Amniotic stem cell (primary cell): ENCODE results near the gene PUM1.
A peak's percentile ranks its signal among the peaks of the same experiment; 100 is the strongest.

Experiments
- DNase-seq: peaks from one replicate; lab custom pipeline; 2025; lab: John Stamatoyannopoulos, UW

Gene PUM1

DNA sequence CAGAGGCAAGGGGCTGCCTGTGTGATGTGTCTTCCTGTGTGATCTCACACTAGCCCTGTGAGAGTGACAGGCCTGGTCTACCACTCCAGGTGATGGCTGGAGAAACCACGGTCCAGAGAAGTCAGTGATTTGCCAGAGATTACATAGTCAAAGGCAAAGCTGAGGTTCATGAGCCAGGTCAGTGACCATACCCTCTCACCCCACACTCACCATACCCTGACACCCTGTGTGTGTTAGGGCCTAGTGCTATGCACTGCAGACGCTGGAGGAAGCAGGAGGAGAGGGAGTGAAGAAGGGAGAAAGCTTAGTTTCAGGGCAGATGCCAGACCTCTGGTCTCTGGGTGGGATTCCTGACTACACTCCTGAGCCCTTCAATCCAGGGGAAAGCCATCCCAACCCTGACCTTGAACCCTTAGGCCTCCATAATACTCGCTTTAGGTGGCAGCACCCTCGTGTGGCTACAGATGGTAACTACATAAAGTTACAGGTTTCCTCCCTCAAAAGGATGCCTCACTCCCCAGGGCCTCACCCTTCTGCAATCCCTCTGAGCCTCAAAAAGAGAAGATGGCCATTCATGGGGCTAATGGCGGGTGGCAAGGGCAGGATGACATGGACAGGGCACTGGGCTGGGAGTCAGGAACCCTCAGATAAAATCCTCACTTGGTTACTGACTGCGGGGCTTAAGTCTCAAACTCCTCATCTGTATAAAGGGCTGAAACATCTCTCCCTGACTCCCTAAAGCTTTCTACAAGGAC is 136.2 kb downstream of the PUM1 start:
- peak; percentile 23 for DNase-seq

DNA sequence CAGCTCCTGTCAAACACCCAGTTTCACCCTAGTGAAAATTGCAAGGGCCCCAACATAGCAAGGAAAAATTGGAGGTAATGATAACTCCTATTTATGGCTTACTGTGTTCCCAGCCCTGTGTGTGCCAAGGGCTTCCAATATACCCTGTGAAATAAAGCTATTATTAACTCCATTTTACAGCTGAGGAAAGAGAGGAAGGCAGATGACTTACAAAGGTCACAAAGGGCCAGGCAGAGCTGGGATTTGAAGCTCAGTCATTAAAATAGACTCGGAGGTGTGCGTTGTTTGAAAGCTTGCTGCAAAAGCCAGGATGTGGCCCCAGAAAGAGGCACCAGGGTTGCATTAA is 136.8 kb downstream of the PUM1 start:
- DNase-seq: no peak

DNA sequence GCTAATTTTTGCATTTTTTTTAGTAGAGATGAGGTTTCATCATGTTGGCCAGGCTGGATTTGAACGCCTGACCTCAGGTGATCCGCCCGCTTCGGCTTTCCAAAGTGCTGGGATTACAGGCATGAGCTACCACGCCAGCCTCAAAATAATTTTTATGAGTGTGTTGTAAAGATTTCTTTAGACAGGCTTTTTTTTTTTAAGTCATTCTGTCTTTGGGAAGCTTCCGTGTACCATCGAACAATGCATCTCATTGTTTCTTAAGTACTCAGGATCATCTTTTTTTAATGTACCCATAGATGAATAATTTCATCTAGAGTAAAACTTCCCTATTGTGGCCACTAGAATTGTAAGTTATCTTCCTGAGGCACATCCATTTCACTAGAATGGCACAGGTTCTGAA is 137.3 kb downstream of the PUM1 start:
- no peak for DNase-seq

DNA sequence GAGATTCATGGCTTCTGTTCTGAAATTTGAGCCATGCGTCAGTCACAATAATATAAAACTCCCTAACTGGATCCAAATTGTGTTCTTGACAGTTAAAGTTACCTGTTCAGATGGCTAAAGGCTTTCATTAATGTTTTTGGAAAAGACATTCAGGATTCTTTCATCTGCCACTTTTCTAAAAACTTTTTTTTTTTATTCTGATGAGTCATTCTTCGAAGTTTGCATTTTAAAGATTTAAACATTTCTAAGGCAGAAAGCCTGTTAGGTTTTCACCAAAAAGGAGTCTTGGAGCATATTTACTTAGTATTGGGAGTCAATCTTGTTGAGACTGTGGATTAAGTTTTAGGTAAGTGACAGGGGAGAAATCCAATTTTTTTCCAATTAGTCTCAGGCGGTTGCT is 138.1 kb downstream of the PUM1 start:
- DNase-seq: no peak

DNA sequence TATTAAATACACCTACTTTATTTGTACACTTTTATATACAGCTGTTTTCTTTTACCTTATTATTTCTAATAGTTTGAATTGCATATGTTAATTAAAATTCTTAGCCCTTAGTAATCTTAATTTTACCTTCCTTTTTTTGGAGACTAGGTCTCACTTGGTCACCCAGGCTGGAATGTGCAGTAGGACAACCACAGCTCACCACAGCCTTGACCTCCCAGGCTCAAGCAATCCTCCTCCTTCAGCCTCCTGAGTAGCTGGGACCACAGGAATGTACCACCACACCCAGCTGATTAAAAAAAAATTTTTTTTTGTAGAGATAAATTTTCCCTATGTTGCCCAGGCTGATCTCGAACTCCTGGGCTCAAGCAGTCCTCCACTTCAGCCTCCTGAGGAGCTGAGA is 141.9 kb downstream of the PUM1 start:
- no peak for DNase-seq

DNA sequence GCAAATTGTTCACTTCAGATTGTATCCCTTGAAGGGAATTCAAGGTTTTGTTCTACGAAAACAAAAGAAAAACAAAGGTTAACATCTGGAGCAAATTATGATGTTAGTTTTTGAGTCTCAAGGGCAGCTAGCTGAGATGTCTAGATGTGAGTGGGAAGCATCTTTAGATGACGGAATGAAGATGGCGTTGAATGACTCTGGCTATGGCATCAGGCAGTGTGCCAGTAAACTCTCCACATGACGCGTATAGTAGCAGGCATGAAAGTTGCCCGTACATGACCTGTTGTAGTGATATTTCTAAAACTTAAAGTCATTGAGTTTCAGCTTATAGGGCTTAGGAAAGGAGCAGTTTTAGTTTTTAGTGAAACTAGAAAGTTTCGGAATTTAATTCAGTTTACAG is 144.7 kb downstream of the PUM1 start:
- DNase-seq: peak; percentile 47

DNA sequence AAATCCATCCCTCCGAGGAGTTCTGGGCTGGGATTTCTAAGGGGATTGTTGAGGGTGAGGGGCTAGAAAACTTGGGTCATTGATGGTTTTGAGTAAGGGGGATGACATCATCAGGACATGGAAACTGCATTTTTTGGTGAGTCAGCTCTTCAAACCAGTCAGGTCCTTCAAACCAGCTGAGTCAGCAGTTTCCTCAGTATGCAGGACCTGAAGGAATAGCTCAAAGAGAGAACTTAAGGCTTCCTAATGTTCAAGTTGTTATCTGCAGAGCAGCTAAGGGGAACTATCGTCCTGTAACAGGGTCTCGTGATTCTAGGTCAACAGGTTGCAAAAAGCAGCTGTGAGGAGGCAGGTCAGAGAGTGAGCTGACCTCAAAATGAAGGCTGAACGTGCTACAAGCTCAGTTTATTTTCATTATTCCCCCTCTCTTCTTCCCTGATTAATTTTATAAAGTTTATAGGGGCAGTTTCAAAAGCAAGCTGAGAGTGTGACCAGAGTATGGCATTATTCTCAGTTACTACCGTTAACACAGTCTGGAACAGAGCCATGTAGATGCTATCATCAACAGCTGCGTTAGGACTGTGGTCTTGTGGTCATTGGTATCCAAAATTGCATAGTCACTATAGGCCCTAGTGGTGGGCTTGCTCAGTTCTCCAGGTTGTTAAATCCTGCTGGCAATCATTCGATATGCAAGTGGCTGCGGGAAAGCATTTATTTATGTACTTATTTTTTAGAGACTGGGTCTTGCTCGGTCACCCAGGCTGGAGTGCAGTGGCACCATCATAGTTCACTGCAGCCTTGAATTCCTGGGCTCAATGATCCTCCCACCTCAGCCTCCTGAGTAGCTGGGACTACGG is 146.3 kb downstream of the PUM1 start:
- DNase-seq: no peak

DNA sequence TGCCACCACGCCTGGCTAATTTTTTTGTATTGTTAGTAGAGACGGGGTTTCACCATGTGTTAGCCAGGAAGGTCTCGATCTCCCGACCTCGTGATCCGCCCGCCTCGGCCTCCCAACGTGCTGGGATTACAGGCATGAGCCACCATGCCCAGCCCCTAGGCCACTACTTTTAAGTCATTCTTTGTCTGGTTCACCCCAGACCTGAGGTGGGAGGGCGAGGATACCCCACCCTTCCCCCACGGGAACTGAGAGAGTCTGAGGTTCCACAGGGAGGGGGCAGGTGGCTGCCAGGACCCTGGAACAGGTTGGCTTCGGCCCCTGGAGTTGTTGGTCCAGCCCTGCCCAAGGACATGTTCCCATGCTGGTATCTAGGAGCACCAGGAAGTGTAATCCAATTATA is 149.2 kb downstream of the PUM1 start:
- no peak for DNase-seq

DNA sequence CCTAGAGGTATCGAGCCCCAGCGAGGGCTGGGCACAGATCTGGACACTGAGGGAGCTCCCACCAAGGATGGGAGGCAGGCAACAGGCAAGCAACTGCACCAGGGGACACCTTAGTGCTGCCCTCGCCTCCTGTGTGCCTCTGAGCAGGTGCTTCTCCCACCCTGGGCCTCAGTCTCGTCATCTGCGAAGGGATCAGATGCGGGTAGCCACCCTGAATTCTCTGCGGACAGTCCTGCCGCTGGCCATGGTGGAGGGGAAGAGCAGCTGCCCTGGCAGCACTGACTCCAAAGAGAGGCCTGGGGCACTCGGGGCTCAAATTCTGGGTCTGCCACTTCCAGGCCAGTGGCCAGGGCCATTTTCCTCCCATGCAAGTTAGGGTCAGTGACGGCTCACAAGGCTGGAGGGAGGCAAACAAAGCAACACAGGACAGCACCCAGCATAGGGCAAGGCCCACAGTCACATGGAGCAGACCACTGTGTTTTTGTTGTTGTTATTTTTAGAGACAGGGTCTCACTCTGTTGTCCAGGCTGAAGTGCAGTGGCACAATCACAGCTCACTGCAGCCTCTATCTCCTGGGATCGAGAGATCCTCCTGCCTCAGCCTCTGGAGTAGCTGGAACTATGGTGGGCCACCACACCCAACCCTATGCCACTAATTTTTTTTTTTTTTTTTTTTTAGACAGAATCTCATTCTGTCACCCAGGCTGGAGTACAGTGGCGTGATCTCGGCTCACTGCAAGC is 149.9 kb downstream of the PUM1 start:
- DNase-seq: no peak

DNA sequence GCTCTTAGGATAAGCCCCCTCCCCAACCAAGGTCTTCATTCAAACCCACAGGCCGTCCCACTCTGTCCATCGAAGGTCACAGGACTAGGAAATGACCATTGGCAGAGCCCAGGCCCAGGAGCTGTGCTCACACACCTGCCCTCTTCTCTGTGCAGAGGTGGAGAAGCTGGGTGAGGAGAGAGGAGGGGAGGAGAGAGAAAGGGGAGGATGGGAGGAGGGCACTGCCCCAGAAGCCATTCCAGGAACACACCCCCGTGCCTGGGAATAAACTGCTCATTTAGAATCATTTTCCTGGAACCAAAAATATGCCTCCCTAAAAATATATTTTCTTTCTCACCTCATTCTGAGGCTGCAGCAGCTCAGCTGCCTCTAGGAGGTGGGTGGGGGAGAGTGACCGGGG is 150.6 kb downstream of the PUM1 start:
- no peak for DNase-seq

DNA sequence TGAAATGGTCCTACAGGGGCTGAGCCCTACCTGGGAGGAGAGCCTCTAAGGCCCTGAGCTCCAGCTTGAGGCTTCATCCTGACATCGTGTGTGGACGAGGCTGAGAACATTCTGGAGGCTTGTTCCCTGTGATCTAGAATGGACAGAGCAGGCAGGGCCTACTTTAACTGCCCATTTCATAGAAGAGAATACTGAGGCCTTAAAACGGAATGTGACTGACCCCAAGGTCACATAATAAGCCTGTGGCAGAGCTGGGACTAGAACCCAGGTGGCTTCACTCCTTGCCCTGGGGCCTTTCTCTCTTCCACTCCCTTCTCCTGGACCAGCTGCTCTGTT is 151.0 kb downstream of the PUM1 start:
- no peak for DNase-seq

DNA sequence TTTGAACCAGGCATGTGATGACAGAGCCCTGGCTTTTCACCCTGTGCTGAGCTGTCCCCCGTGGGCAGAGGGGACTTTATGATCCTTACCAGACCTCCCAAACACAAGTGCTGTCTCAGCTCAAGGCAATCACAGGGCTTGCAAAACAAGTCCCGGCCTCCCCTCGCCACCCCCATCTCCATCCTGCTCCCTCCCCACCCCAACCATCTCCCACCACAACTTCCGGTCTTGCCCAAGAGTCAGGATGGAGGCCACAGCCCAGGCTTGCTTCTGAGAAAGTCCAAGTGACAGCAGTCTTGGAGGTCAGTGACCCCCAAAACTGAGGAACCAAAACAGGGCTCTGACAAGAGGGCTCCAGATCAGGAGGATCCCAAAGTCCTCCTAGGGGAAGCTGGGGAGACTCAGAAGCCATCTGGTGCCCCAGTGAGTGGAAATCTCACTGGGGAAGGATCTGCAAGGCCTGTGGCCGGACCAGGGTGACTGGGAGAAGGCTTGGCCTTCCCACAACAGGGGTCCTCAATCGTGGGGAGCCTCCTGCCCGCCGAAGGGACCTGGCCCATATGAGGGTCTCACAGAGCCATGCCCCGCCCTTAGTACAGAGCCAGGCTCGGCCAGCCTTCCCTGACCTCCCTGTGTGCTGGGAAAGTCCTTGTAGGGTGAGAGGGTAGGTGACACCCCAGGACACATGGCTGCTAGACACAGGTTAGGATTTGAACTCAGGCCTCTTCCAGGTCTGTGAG is 152.4 kb downstream of the PUM1 start:
- no peak for DNase-seq

DNA sequence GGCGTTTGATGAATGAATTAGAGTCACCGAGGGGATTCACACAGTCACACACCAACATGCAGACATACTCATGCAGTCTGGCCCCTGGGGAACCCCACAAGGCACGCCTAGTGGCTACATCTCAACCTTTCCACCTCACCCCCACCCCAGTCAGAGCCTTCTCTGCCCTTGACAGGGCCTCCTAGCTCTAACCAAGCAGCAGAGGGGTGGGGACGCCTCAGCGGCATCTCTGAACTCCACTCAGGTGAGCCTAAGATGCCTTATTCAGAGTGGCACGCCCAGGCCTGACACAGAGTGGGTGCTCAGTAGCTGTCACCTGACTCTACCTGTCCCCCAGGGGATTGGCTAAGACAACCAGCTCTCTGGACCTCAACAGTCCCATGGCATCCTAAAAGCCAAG is 153.3 kb downstream of the PUM1 start:
- DNase-seq: no peak

DNA sequence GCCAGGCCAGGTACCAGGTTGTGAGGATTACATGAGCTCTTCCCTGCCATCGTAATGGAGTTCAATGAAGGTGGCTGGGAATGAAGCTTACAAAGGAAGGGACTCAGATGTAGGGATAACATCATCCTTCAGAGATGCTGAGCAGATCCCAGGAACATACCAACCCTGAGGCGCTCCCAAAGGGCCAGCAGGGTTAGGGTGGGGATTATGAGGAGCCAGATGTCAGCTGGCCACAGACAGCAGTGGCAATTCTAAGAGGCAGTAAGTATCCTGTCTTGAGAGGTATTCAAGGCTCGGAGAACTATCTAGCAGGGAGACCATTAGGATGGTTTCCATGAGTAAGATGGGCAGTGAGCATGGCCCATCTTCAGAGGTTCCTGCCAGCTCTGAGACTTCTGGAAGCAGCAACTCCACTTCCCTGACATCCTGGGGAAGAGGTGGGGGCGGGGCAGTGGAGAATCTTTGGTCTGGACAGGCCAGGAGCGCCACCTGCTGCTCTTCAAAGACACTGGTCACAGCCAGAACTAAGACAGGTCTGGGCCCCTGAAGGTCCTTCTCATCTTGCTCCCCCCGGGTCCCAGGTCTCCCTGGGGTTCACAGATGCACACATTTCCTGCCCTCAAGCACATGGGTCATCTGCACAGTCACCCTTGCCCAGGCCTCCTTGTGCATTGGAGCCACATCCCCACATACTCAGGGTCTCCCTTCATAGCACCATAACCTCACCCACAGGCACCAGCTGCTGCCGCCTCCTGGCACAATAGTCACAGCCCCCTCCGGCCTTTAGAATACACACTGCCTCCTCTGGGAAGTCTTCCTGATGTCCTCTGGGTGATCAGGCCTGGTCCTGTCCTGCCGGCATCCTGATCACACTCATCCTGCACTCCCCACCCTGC is 154.2 kb downstream of the PUM1 start:
- peak; percentile 80 for DNase-seq

DNA sequence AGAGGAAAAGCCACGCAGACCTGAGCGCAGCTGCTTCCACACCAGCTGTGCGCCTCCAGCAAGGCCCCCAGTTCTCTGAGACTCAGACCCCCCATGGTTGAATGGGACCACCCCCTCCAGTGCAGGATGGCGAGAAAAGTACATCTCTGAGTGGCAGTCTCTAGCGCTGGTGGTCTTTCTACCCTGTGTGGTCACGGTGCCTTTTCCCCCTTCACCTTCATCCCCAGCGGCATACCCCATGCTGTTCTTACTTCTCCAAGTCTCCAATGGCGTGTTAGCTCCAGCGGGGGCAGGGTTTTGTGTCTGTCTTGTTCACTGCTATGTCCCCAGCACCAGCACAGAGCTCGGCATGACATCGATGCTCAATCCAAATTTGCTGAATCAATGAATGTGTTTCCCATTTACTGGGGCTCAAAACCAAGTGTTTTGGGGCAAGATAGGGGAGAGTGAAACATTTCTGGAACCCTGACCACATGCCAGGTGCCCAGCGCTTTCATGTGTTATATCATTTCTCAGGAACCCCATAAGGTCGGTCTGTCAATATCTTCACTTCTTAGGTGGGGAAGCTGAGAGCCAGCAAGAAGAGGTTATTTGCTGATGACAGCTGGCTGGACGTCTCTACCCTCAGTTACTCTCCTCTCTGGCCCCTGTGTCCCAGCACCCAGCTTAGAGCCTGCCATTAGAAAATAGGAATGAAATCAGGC is 156.0 kb downstream of the PUM1 start:
- DNase-seq: no peak

DNA sequence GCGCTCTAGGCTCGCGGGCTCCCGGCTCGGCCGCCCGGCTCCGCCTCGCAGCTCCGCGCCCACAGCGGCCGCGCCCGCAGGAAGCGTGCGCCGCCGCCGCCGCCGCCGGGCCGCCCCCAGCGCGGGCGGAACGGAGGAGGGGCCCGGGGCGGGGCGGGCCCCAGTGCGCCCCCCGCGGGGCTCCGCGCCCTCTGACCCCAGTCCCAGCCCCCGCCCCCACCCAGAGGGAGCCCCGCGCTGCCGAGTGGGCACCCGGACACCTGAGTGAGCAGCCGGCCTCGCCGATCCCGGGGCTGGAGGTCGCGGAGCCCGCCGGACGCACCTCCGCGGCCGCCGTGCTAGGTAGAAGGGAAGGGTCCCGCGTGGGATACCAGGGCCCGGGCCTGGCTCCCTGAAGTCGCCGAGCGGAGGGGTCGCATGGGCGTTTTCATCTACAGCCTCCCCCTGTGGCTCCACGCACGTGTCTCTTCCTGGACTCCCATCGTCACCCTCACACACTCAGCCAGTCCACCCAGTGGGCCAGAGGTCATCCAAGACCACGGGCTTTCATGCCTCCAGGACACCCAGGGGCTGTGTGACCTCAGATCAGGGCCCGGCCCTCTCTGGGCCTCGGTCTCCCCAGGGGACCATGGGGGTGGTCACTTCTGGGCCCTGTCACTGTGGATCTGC is 156.7 kb downstream of the PUM1 start, which contains the start of gene SDC3:
TSS of gene SDC3 (minus strand) at position 63 of the 669 bp plus-strand sequence. CDS start 172 bp downstream, outside the sequence.
- no peak for DNase-seq

DNA sequence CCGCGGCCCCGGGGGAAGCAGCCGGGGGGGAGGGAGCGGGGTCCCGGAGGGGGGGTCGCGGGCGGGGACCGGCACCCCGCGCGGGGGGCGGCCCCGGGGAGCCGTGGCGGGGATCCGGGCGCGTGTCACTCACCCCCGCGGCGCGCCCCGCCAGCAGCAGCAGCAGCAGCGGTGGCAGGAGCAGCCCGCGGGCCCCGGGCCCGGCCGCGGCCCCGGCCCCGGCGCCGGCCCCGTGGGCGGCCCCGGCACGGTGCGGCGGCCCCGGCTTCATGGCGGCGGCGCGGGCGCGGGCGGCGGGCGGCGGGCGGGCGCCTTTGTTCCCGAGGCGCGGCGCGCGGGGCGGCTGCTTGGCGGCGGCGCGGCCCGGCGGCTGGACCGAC is 157.2 kb downstream of the PUM1 start:
- DNase-seq: no peak

DNA sequence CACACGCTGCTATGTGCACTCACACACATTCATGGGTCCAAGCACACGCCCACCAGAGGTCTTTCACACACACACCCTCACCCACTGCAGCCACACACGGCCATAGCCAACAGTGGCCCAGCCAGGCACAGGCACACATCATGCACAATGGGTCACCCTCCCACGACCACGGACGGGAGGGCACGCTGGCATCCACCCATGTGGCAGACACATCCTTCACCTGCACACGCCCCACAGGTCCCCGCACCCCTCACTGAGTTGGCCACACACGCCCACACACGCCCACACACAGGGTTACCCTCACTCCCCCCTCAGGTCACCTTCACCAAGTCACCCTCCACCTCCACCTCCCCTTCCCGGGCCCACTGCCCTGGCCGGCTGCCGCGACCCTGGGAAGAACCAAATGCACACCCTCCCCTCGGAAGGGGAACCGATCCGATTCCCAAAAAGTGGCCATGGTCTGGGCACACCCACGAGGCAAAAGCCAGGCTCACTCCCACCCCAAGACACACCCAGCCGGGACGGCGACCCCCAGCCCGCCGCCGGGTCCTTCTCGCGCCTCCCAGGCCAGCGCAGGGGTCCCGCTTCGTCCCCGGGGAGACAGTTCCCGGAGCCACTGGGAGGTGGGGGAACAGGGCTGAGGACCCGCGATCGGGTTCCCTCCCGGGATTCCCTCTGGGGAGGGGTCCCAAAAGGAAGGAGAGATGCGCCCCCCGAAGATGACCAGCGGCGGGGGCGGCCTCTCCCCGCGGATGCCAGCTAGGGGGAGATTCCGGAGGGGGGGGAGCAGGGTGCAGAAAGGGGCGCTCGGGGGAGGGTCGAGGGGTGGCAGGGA is 157.8 kb downstream of the PUM1 start:
- DNase-seq: no peak
